OCI-LY7 (cell line): Measurements from ENCODE around the gene ERCC1. TPM values are rescaled to one million over a fixed set of nuclear protein-coding genes. Genes with fewer than 3 reads are reported as not detected.
A peak's percentile ranks its signal among the peaks of the same experiment; 100 is the strongest.

Experiments
- BruUV-seq: library from RNA; stranded (reverse); fragments of 400-500 nt; replicated peaks from 2 replicates; lab custom pipeline; 2021; lab: Mats Ljungman, UMichigan
- CTCF ChIA-PET: fragments of 300-600 bp; sonication (Branson Sonifier 250); formaldehyde crosslinking; loops from one replicate; lab custom pipeline; 2022; ENCODE audit warnings: antibody characterized with exemption; ENCODE audit not compliant: unreplicated experiment; lab: Charles Lee
- POLR2A ChIA-PET: fragments of 300-600 bp; sonication (Branson Sonifier 250); formaldehyde crosslinking; loops from one replicate; lab custom pipeline; 2022; ENCODE audit warnings: antibody characterized with exemption; lab: Charles Lee
- DNase-seq: peaks from one replicate; pipeline ENCODE4 v3.0.0-alpha.2; 2015; ENCODE audit warnings: low spot score
- H2AFZ ChIP-seq: fragments of 200-600 bp; sonication (generic), shearing (Covaris generic); 2 replicates; pipeline ENCODE4 v1.6.1; 2014; ENCODE audit warnings: mild to moderate bottlenecking, antibody characterized with exemption, low read length, moderate library complexity
- H3K27ac ChIP-seq: fragments of 200-600 bp; sonication (generic); 2 replicates; pipeline ENCODE4 v1.5.1; 2014; ENCODE audit warnings: mixed run types, low read depth, mild to moderate bottlenecking, moderate library complexity, low read length, inconsistent platforms; ENCODE audit not compliant: poor library complexity, severe bottlenecking
- H3K36me3 ChIP-seq: fragments of 200-600 bp; sonication (generic); 2 replicates; pipeline ENCODE4 v1.6.1; 2014; ENCODE audit warnings: mild to moderate bottlenecking, antibody characterized with exemption, low read length, moderate library complexity, mixed read lengths; ENCODE audit not compliant: insufficient read depth
- H3K4me1 ChIP-seq: fragments of 200-600 bp; sonication (generic); 2 replicates; pipeline ENCODE4 v1.5.1; 2014; ENCODE audit warnings: mild to moderate bottlenecking, low read length; ENCODE audit not compliant: insufficient read depth, poor library complexity, severe bottlenecking
- H3K4me2 ChIP-seq: fragments of 200-600 bp; sonication (generic); 2 replicates; pipeline ENCODE4 v1.6.1; 2014; ENCODE audit warnings: mild to moderate bottlenecking, low read length
- H3K4me3 ChIP-seq: fragments of 200-600 bp; sonication (generic); 2 replicates; pipeline ENCODE4 v1.5.1; 2014; ENCODE audit warnings: mild to moderate bottlenecking, low read depth, low read length; ENCODE audit not compliant: poor library complexity, severe bottlenecking
- H3K79me2 ChIP-seq: fragments of 200-600 bp; sonication (generic); 2 replicates; pipeline ENCODE4 v1.6.1; 2016; ENCODE audit warnings: low read depth, mild to moderate bottlenecking, low read length, moderate library complexity, mixed read lengths; ENCODE audit not compliant: insufficient read depth
- H3K9me2 ChIP-seq: fragments of 200-600 bp; sonication (generic); 2 replicates; pipeline ENCODE4 v1.6.1; 2016; ENCODE audit warnings: mild to moderate bottlenecking, low read length, mixed read lengths; ENCODE audit not compliant: insufficient read depth
- H3K9me3 ChIP-seq: fragments of 200-600 bp; sonication (generic); 2 replicates; pipeline ENCODE4 v1.6.1; 2014; ENCODE audit warnings: mild to moderate bottlenecking, mixed run types, low read length, mixed read lengths
- H4K20me1 ChIP-seq: fragments of 200-600 bp; sonication (generic); 2 replicates; pipeline ENCODE4 v1.6.1; 2014; ENCODE audit warnings: mild to moderate bottlenecking, antibody characterized with exemption, low read length, moderate library complexity, mixed read lengths; ENCODE audit not compliant: insufficient read depth
- CTCF ChIP-seq: fragments of 200-600 bp; sonication (generic); conservative IDR thresholded peaks from 2 replicates; pipeline ENCODE4 v1.5.1; 2014; ENCODE audit warnings: mild to moderate bottlenecking, antibody characterized with exemption, low read length, moderate library complexity, mixed read lengths
- EZH2phosphoT487 ChIP-seq: fragments of 200-600 bp; sonication (generic); IDR thresholded peaks from 2 replicates; pipeline ENCODE4 v1.6.1; 2018; ENCODE audit warnings: low read depth, borderline replicate concordance, mild to moderate bottlenecking, mixed run types, antibody characterized with exemption, low read length, moderate library complexity, mixed read lengths
- intact Hi-C: fragments of 100-400 bp; cut with micrococcal nuclease; formaldehyde crosslinking; loops from one replicate; pipeline ENCODE4 v1.10.0; 2022; ENCODE audit not compliant: unreplicated experiment
- total RNA-seq, 2 experiments: library from RNA; depleted of rRNA in 1 of 2; stranded (reverse); fragments of >200 nt in 1 of 2; shearing (Covaris generic) in 1 of 2; gene quantifications; 2 replicates each; pipeline ENCODE4 v1.2.3, GENCODE V29; 2014 to 2022

ERCC1 gene
- total RNA-seq, 2 experiments from 2014 or later, result 46.2 to 125 TPM

GRCh38 chr19:45451850-45452387, 28.2 kb upstream of the ERCC1 start:
- Histone ChIP-seq H3K4me1 (peaks cover 72% of the 10 kb centered on the region), H3K4me3 (peak overlapping the region; percentile 80), H2AFZ (peak overlapping the region; percentile 76; the same call in 1 of the 2 replicates), H3K9me2 (no peaks in the 10 kb centered on the region), H3K9me3 (no peaks in the 10 kb centered on the region), H4K20me1 (no peaks in the 10 kb centered on the region), H3K79me2 (no peaks in the 10 kb centered on the region), H3K36me3 (no peaks in the 10 kb centered on the region), H3K4me2 (peak overlapping the region; percentile 99), H3K27ac (peak overlapping the region; percentile 73)
- TF ChIP-seq CTCF, result 0 out of 2 replicates have a peak, but pooled peaks have one; percentile 18
- TF ChIP-seq EZH2phosphoT487, result no peak
- CTCF ChIA-PET, result no interaction called here
- BruUV-seq, result no TSS peak
- intact Hi-C loops, result loop anchor here (2.0 kb wide), 1 partner anchor 17 kb away; no protein-coding TSS in a partner anchor
- DNase-seq, result no peak
- POLR2A ChIA-PET, result interaction anchor here (0.6 kb wide), 1 partner anchor 25 kb away, joined by 6 read pairs; no protein-coding TSS in a partner anchor

- DNase-seq, result peak; percentile 72
- ChIA-PET POLR2A (no interaction called here), CTCF (no interaction called here)
- Histone ChIP-seq H3K79me2 (no peaks in the 10 kb centered on the region), H3K4me3 (peak overlapping the region; percentile 80), H3K9me3 (no peaks in the 10 kb centered on the region), H3K4me1 (peaks cover 69% of the 10 kb centered on the region), H4K20me1 (no peaks in the 10 kb centered on the region), H3K4me2 (peak overlapping the region; percentile 99), H3K9me2 (no peaks in the 10 kb centered on the region), H3K36me3 (no peaks in the 10 kb centered on the region), H2AFZ (peak overlapping the region; percentile 76), H3K27ac (peak overlapping the region; percentile 73)
- TF ChIP-seq EZH2phosphoT487, result no peak
- no peak for TF ChIP-seq CTCF
- intact Hi-C loops, result loop anchor here (2.0 kb wide), 1 partner anchor 18 kb away; no protein-coding TSS in a partner anchor
- no TSS peak for BruUV-seq
Observed at GRCh38 chr19:45451131-45451849, 27.6 kb upstream of the ERCC1 start.

- DNase-seq, result no peak
- TF ChIP-seq CTCF, result no peak
- no peak for TF ChIP-seq EZH2phosphoT487
- no peaks in the 10 kb centered on the region for H3K9me2 ChIP-seq
- peak overlapping the region; percentile 43 for H2AFZ ChIP-seq
- ChIA-PET CTCF (no interaction called here), POLR2A (no interaction called here)
- intact Hi-C loops, result loop anchor here (2.0 kb wide), 1 partner anchor 19 kb away; no protein-coding TSS in a partner anchor
- peaks cover 60% of the 10 kb centered on the region for H3K4me1 ChIP-seq
- no peaks in the 10 kb centered on the region for H3K36me3 ChIP-seq
- no peaks in the 10 kb centered on the region for H3K9me3 ChIP-seq
- H4K20me1 ChIP-seq, result no peaks in the 10 kb centered on the region
- H3K4me3 ChIP-seq, result peak overlapping the region; percentile 80
- no TSS peak for BruUV-seq
- H3K79me2 ChIP-seq, result no peaks in the 10 kb centered on the region
- H3K27ac ChIP-seq, result peak overlapping the region; percentile 49
- peak overlapping the region; percentile 73 for H3K4me2 ChIP-seq
Observed at GRCh38 chr19:45450012-45450333, 26.3 kb upstream of the ERCC1 start.
